B cell (primary cell): Measurements from ENCODE around the gene DNAJA4. TPM values are rescaled to one million over a fixed set of nuclear protein-coding genes. Genes with fewer than 3 reads are reported as not detected.

Source experiments
- ATAC-seq: fragments of 200-7000 bp; cut with Tn5 transposase; one replicate; pipeline ENCODE4 v1.10.0; 2021; ENCODE audit warnings: low read depth, mild to moderate bottlenecking, moderate number of reproducible peaks, moderate library complexity
- CTCF ChIA-PET: fragments of 350-600 bp; sonication (Branson Sonifier 250); formaldehyde crosslinking; loops from one replicate; lab custom pipeline; 2021; ENCODE audit warnings: antibody characterized with exemption, inconsistent platforms; lab: Charles Lee
- POLR2A ChIA-PET: fragments of 350-600 bp; sonication (Branson Sonifier 250); formaldehyde crosslinking; loops from one replicate; lab custom pipeline; 2021; ENCODE audit warnings: antibody characterized with exemption; lab: Charles Lee
- DNase-seq: peaks from one replicate; pipeline ENCODE4 v3.0.0; 2013
- H2AFZ ChIP-seq: 2 replicates; pipeline ENCODE4 v1.6.1; 2012; ENCODE audit warnings: mild to moderate bottlenecking, low read depth, low read length; ENCODE audit not compliant: insufficient read depth, poor library complexity, severe bottlenecking
- H3K27ac ChIP-seq, 2 donors: 1 replicate in 1 of 2; 2 replicates in 1 of 2; pipeline ENCODE4 v1.5.1; 2012 to 2013; ENCODE audit warnings: low read length in 2 of 2, mild to moderate bottlenecking in 2 of 2, moderate library complexity in 1 of 2
- H3K27me3 ChIP-seq, 4 experiments: fragments of 200-600 bp in 1 of 4; sonication (generic) in 1 of 4; replicated peaks in 1 of 4; 1 replicate in 2 of 4; 2 replicates in 2 of 4; pipeline versions ENCODE4 v1.6.1 to v1.7.0; 2013 to 2016; ENCODE audit warnings: low read length in 3 of 4, mild to moderate bottlenecking in 2 of 4, mixed read lengths in 1 of 4, moderate library complexity in 1 of 4; ENCODE audit not compliant: insufficient read depth in 4 of 4, control insufficient read depth in 3 of 4; ENCODE audit errors: control extremely low read depth in 1 of 4
- H3K36me3 ChIP-seq, 2 experiments: replicated peaks in 1 of 2; 1 replicate in 1 of 2; 2 replicates in 1 of 2; pipeline versions ENCODE4 v1.6.1 to v1.7.1; 2013; ENCODE audit warnings: low read length in 1 of 2; ENCODE audit not compliant: insufficient read depth in 2 of 2, control insufficient read depth in 1 of 2; ENCODE audit errors: control extremely low read depth in 1 of 2, extremely low read depth in 1 of 2
- H3K4me1 ChIP-seq, 2 donors: fragments of 200-600 bp in 1 of 2; sonication (generic) in 1 of 2; 1 replicate in 1 of 2; 2 replicates in 1 of 2; pipeline versions ENCODE4 v1.5.1 to v1.6.1; 2013 to 2017; ENCODE audit warnings: low read length in 2 of 2; ENCODE audit not compliant: control insufficient read depth in 2 of 2, insufficient read depth in 2 of 2
- H3K4me2 ChIP-seq: replicated peaks from 2 replicates; pipeline ENCODE3; 2012; ENCODE audit warnings: mild to moderate bottlenecking, low read depth, low read length; ENCODE audit not compliant: poor library complexity, severe bottlenecking
- H3K4me3 ChIP-seq, 5 experiments: fragments of 200-600 bp in 1 of 5; sonication (generic) in 1 of 5; 1 replicate in 3 of 5; 2 replicates in 2 of 5; pipeline versions ENCODE4 v1.5.1 to v1.7.0; 2011 to 2016; ENCODE audit warnings: low read length in 4 of 5, mild to moderate bottlenecking in 4 of 5, low read depth in 2 of 5, control low read depth in 1 of 5, moderate library complexity in 1 of 5; ENCODE audit not compliant: insufficient read depth in 1 of 5; ENCODE audit errors: control extremely low read depth in 1 of 5, extremely low read depth in 1 of 5
- H3K79me2 ChIP-seq: fragments of 200-600 bp; sonication (generic); one replicate; pipeline ENCODE4 v1.6.0; 2016; ENCODE audit warnings: low read length; ENCODE audit not compliant: control insufficient read depth, insufficient read depth
- H3K9ac ChIP-seq: fragments of 200-600 bp; sonication (generic); 2 replicates; pipeline ENCODE4 v1.6.1; 2017; ENCODE audit warnings: mild to moderate bottlenecking, low read length, moderate library complexity
- H3K9me3 ChIP-seq, 3 donors: one replicate each; pipeline versions ENCODE4 v1.6.1 to v1.7.1; 2013; ENCODE audit warnings: low read length in 2 of 3; ENCODE audit not compliant: control insufficient read depth in 2 of 3, insufficient read depth in 1 of 3; ENCODE audit errors: control extremely low read depth in 1 of 3
- H4K20me1 ChIP-seq: 2 replicates; pipeline ENCODE4 v1.6.0; 2012; ENCODE audit warnings: mild to moderate bottlenecking, low read length; ENCODE audit not compliant: insufficient read depth, control insufficient read depth, poor library complexity, severe bottlenecking
- H3K27ac Mint-ChIP-seq: one replicate; pipeline ENCODE4 v1.8.0; 2021; ENCODE audit warnings: mixed read lengths
- H3K27me3 Mint-ChIP-seq: one replicate; pipeline ENCODE4 v1.8.0; 2021; ENCODE audit warnings: mixed read lengths
- H3K4me1 Mint-ChIP-seq: one replicate; pipeline ENCODE4 v1.8.0; 2021; ENCODE audit warnings: mixed read lengths
- H3K4me3 Mint-ChIP-seq: one replicate; pipeline ENCODE4 v1.8.0; 2021; ENCODE audit warnings: mixed read lengths
- H3K9me3 Mint-ChIP-seq: one replicate; pipeline ENCODE4 v1.8.0; 2022; ENCODE audit warnings: mixed read lengths; ENCODE audit not compliant: insufficient read depth
- CTCF ChIP-seq: fragments of 200-600 bp; IDR thresholded peaks from one replicate; pipeline ENCODE4 v1.8.0; 2022; ENCODE audit warnings: antibody characterized with exemption, mild to moderate bottlenecking
- EZH2 ChIP-seq: IDR thresholded peaks from 2 replicates; pipeline ENCODE4 v1.6.1; 2012; ENCODE audit warnings: borderline replicate concordance, low read depth, mild to moderate bottlenecking, moderate library complexity, low read length; ENCODE audit not compliant: insufficient read depth, poor library complexity, severe bottlenecking
- WGBS: methylation state at CpG from one replicate; pipeline ENCODE4 v1.1.5; 2013; ENCODE audit warnings: missing lambda C conversion rate; ENCODE audit not compliant: insufficient coverage; 5-methylcytosine and 5-hydroxymethylcytosine counted together
- intact Hi-C: fragments of 100-400 bp; cut with micrococcal nuclease; formaldehyde crosslinking; loops from one replicate; pipeline ENCODE4 v1.10.0; 2022
- polyA plus RNA-seq: library from polyadenylated mRNA; depleted of rRNA; stranded (reverse); fragments of >200 nt; gene quantifications from 2 replicates; pipeline ENCODE4 v1.2.3, GENCODE V29; 2012
- total RNA-seq, 2 donors: library from RNA; stranded (reverse); fragments of 120-200 nt in 1 of 2; gene quantifications; 1 replicate in 1 of 2; 2 replicates in 1 of 2; pipeline versions ENCODE4 v1.2.3 to v1.2.4, GENCODE V29; 2013 to 2022

The DNAJA4 gene
- total and polyA plus RNA-seq, 2 donors (not counting 1 experiment from before 2014, with no cell fraction given), result 13.2 to 20.0 TPM

DNA sequence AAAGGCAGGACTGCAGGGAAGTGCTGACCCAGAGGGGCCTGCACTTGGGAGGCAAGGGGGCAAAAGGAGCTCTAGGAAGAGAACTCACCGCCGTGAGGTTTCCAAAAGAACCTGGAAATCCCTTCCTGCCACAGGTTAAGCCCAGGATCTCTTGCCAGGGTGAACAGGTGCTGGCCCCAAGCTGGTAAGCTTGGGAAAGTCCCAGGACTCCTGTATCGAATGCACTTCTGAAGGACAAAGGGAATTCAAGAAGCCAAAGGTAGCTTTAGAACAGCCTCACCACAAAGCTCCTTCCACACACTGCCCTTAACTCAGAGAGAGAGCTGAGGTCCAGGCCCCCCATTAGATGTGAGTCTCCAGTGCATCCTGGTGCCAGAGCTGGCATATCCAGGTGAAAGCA is 46.9 kb downstream of the DNAJA4 start:
- ATAC-seq (no peak), DNase-seq (no peak)
- Mint-ChIP-seq H3K27me3 (peaks cover 12% of the 10 kb centered on the region), H3K4me1 (no peaks in the 10 kb centered on the region), H3K4me3 (no peak overlapping the region), H3K27ac (no peak overlapping the region), H3K9me3 (no peaks in the 10 kb centered on the region)
- Histone ChIP-seq H3K4me1 (no peaks in the 10 kb centered on the region), H3K27ac (no peak overlapping the region), H3K9ac (no peak overlapping the region), H3K4me2 (no peak overlapping the region), H3K27me3 (peaks cover 0 to 11% (median 0%) of the 10 kb centered on the region in 4 experiments), H4K20me1 (no peaks in the 10 kb centered on the region), H2AFZ (no peak overlapping the region), H3K36me3 (no peaks in the 10 kb centered on the region), H3K79me2 (no peaks in the 10 kb centered on the region), H3K9me3 (no peaks in the 10 kb centered on the region), H3K4me3 (no peak overlapping the region)
- WGBS, result 81% methylated on average over 2 of the region's 3 CpGs
- CTCF ChIA-PET, result interaction anchor here (1.4 kb wide), 1 partner anchor 111 kb away, joined by 6 read pairs; no protein-coding TSS in a partner anchor
- intact Hi-C loops, result no loop called here
- POLR2A ChIA-PET, result no interaction called here
- TF ChIP-seq EZH2, result no peak
- no peak for TF ChIP-seq CTCF

- Histone ChIP-seq H3K4me3 (no peak overlapping the region), H3K9ac (no peak overlapping the region), H3K4me2 (no peak overlapping the region), H3K79me2 (no peaks in the 10 kb centered on the region), H3K36me3 (no peaks in the 10 kb centered on the region), H2AFZ (no peak overlapping the region), H3K9me3 (no peaks in the 10 kb centered on the region), H3K27ac (no peak overlapping the region), H3K4me1 (no peaks in the 10 kb centered on the region), H3K27me3 (peaks cover 0 to 11% (median 0%) of the 10 kb centered on the region in 4 experiments), H4K20me1 (no peaks in the 10 kb centered on the region)
- intact Hi-C loops, result no loop called here
- DNase-seq, result no peak
- CTCF ChIA-PET, result no interaction called here
- no peak overlapping the region for H3K4me3 Mint-ChIP-seq
- WGBS, result 73% methylated on average over 3 of the region's 4 CpGs
- H3K27ac Mint-ChIP-seq, result no peak overlapping the region
- ATAC-seq, result no peak
- TF ChIP-seq CTCF (no peak), EZH2 (no peak)
- H3K4me1 Mint-ChIP-seq, result no peaks in the 10 kb centered on the region
- no peaks in the 10 kb centered on the region for H3K9me3 Mint-ChIP-seq
- POLR2A ChIA-PET, result no interaction called here
- H3K27me3 Mint-ChIP-seq, result peaks cover 5% of the 10 kb centered on the region
These were observed 48.2 kb downstream of the DNAJA4 start for GRCh38 chr15:78312536-78312935.
